ENCODE measurements around the gene DNAI4. TPM values are rescaled to one million over a fixed set of nuclear protein-coding genes. Genes with fewer than 3 reads are reported as not detected.

The DNAI4 gene
- total RNA-seq, 1 experiment from 2014 or later: 2.1 TPM

DNA sequence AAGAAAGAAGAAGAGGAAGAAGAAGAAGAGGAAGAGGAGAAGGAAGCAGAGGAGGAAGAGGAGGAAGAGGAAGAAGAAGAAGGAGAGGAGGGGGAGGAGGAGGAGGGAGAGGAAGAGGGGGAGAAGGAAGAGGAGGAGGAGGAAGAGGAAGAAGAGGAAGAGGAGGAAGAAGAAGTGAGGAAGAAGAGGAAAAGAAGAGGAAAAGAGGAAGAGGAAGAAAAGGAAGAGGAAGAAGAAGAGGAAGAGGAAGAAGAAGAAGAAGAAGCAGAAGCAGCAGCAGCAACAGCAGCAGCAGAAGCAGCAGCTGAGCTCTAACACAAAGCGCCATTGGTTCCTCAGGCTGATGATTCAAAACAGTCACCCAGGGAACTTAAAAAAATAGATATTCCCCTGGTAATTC lies 34.0 kb downstream of the DNAI4 start (continued):
- TF ChIP-seq TP53 (CRISPR knock-in tag; IDR thresholded peaks at IDR 0.05): no peak
- TF ChIP-seq, protein P1, sequence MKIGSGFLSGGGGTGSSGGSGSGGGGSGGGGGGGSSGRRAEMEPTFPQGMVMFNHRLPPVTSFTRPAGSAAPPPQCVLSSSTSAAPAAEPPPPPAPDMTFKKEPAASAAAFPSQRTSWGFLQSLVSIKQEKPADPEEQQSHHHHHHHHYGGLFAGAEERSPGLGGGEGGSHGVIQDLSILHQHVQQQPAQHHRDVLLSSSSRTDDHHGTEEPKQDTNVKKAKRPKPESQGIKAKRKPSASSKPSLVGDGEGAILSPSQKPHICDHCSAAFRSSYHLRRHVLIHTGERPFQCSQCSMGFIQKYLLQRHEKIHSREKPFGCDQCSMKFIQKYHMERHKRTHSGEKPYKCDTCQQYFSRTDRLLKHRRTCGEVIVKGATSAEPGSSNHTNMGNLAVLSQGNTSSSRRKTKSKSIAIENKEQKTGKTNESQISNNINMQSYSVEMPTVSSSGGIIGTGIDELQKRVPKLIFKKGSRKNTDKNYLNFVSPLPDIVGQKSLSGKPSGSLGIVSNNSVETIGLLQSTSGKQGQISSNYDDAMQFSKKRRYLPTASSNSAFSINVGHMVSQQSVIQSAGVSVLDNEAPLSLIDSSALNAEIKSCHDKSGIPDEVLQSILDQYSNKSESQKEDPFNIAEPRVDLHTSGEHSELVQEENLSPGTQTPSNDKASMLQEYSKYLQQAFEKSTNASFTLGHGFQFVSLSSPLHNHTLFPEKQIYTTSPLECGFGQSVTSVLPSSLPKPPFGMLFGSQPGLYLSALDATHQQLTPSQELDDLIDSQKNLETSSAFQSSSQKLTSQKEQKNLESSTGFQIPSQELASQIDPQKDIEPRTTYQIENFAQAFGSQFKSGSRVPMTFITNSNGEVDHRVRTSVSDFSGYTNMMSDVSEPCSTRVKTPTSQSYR (CRISPR knock-in tag; IDR thresholded peaks at IDR 0.05): no peak
- TF ChIP-seq, protein P2, sequence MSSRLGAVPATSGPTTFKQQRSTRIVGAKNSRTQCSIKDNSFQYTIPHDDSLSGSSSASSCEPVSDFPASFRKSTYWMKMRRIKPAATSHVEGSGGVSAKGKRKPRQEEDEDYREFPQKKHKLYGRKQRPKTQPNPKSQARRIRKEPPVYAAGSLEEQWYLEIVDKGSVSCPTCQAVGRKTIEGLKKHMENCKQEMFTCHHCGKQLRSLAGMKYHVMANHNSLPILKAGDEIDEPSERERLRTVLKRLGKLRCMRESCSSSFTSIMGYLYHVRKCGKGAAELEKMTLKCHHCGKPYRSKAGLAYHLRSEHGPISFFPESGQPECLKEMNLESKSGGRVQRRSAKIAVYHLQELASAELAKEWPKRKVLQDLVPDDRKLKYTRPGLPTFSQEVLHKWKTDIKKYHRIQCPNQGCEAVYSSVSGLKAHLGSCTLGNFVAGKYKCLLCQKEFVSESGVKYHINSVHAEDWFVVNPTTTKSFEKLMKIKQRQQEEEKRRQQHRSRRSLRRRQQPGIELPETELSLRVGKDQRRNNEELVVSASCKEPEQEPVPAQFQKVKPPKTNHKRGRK (CRISPR knock-in tag; IDR thresholded peaks at IDR 0.05; ENCODE audit: borderline replicate concordance): no peak

DNA sequence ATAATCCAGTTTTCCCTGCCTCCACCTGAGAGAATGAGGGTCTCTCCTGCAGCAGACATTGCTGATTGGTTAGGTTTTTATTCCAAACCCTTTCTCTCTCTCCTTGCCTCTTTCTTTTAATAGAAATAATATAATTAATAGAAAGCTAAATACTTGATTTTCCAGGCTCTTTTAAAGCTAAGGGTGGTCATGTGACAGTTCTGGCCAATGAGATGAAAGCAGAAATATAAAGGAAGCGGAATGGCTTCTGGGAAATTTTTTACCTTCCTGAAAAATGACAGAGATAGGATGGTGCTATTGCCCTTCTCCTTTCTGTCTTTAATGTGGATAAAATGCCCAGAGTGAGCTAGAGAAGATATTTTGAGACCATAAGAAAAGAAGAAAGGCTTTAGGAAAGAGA lies 35.6 kb downstream of the DNAI4 start:
- ChIA-PET CTCF (no interaction called here), POLR2A (no interaction called here)
- no peak for ATAC-seq
- H3K27me3 Mint-ChIP-seq (ENCODE audit: low read depth): no peaks in the 10 kb centered on the region
- H3K4me3 Mint-ChIP-seq: no peak overlapping the region
- H3K9me3 Mint-ChIP-seq: peaks cover 5% of the 10 kb centered on the region
- no peaks in the 10 kb centered on the region for H3K36me3 Mint-ChIP-seq
- H3K27ac Mint-ChIP-seq: no peak overlapping the region
- H3K4me1 Mint-ChIP-seq: no peaks in the 10 kb centered on the region
- DNase-seq (ENCODE audit: low spot score): no peak
- TF ChIP-seq, protein P1 (CRISPR knock-in tag; IDR thresholded peaks at IDR 0.05): no peak
- TF ChIP-seq OVOL2 (CRISPR knock-in tag; IDR thresholded peaks at IDR 0.05; ENCODE audit: borderline replicate concordance) (no peak), ATF1 (CRISPR knock-in tag; IDR thresholded peaks at IDR 0.05) (no peak), SP1 (CRISPR knock-in tag; conservative IDR thresholded peaks at IDR 0.05) (no peak), TP53 (CRISPR knock-in tag; IDR thresholded peaks at IDR 0.05) (no peak), ELF4 (CRISPR knock-in tag; IDR thresholded peaks at IDR 0.05; ENCODE audit: low read depth) (no peak), EMX1 (CRISPR knock-in tag; IDR thresholded peaks at IDR 0.05) (no peak), IRF2 (CRISPR knock-in tag; IDR thresholded peaks at IDR 0.05; ENCODE audit: borderline replicate concordance, low read depth) (no peak)
- TF ChIP-seq, protein P3, sequence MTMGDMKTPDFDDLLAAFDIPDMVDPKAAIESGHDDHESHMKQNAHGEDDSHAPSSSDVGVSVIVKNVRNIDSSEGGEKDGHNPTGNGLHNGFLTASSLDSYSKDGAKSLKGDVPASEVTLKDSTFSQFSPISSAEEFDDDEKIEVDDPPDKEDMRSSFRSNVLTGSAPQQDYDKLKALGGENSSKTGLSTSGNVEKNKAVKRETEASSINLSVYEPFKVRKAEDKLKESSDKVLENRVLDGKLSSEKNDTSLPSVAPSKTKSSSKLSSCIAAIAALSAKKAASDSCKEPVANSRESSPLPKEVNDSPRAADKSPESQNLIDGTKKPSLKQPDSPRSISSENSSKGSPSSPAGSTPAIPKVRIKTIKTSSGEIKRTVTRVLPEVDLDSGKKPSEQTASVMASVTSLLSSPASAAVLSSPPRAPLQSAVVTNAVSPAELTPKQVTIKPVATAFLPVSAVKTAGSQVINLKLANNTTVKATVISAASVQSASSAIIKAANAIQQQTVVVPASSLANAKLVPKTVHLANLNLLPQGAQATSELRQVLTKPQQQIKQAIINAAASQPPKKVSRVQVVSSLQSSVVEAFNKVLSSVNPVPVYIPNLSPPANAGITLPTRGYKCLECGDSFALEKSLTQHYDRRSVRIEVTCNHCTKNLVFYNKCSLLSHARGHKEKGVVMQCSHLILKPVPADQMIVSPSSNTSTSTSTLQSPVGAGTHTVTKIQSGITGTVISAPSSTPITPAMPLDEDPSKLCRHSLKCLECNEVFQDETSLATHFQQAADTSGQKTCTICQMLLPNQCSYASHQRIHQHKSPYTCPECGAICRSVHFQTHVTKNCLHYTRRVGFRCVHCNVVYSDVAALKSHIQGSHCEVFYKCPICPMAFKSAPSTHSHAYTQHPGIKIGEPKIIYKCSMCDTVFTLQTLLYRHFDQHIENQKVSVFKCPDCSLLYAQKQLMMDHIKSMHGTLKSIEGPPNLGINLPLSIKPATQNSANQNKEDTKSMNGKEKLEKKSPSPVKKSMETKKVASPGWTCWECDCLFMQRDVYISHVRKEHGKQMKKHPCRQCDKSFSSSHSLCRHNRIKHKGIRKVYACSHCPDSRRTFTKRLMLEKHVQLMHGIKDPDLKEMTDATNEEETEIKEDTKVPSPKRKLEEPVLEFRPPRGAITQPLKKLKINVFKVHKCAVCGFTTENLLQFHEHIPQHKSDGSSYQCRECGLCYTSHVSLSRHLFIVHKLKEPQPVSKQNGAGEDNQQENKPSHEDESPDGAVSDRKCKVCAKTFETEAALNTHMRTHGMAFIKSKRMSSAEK (CRISPR knock-in tag; IDR thresholded peaks at IDR 0.05; ENCODE audit: borderline replicate concordance): no peak
- TF ChIP-seq, protein P4, sequence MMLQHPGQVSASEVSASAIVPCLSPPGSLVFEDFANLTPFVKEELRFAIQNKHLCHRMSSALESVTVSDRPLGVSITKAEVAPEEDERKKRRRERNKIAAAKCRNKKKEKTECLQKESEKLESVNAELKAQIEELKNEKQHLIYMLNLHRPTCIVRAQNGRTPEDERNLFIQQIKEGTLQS (CRISPR knock-in tag; conservative IDR thresholded peaks at IDR 0.05): no peak
- TF ChIP-seq, protein P5, sequence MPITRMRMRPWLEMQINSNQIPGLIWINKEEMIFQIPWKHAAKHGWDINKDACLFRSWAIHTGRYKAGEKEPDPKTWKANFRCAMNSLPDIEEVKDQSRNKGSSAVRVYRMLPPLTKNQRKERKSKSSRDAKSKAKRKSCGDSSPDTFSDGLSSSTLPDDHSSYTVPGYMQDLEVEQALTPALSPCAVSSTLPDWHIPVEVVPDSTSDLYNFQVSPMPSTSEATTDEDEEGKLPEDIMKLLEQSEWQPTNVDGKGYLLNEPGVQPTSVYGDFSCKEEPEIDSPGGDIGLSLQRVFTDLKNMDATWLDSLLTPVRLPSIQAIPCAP (CRISPR knock-in tag; IDR thresholded peaks at IDR 0.05): no peak
- TF ChIP-seq, protein P6, sequence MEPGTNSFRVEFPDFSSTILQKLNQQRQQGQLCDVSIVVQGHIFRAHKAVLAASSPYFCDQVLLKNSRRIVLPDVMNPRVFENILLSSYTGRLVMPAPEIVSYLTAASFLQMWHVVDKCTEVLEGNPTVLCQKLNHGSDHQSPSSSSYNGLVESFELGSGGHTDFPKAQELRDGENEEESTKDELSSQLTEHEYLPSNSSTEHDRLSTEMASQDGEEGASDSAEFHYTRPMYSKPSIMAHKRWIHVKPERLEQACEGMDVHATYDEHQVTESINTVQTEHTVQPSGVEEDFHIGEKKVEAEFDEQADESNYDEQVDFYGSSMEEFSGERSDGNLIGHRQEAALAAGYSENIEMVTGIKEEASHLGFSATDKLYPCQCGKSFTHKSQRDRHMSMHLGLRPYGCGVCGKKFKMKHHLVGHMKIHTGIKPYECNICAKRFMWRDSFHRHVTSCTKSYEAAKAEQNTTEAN (CRISPR knock-in tag; IDR thresholded peaks at IDR 0.05): no peak
- TF ChIP-seq, protein P7, sequence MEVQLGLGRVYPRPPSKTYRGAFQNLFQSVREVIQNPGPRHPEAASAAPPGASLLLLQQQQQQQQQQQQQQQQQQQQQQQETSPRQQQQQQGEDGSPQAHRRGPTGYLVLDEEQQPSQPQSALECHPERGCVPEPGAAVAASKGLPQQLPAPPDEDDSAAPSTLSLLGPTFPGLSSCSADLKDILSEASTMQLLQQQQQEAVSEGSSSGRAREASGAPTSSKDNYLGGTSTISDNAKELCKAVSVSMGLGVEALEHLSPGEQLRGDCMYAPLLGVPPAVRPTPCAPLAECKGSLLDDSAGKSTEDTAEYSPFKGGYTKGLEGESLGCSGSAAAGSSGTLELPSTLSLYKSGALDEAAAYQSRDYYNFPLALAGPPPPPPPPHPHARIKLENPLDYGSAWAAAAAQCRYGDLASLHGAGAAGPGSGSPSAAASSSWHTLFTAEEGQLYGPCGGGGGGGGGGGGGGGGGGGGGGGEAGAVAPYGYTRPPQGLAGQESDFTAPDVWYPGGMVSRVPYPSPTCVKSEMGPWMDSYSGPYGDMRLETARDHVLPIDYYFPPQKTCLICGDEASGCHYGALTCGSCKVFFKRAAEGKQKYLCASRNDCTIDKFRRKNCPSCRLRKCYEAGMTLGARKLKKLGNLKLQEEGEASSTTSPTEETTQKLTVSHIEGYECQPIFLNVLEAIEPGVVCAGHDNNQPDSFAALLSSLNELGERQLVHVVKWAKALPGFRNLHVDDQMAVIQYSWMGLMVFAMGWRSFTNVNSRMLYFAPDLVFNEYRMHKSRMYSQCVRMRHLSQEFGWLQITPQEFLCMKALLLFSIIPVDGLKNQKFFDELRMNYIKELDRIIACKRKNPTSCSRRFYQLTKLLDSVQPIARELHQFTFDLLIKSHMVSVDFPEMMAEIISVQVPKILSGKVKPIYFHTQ (CRISPR knock-in tag; IDR thresholded peaks at IDR 0.05): no peak
- TF ChIP-seq, protein P8, sequence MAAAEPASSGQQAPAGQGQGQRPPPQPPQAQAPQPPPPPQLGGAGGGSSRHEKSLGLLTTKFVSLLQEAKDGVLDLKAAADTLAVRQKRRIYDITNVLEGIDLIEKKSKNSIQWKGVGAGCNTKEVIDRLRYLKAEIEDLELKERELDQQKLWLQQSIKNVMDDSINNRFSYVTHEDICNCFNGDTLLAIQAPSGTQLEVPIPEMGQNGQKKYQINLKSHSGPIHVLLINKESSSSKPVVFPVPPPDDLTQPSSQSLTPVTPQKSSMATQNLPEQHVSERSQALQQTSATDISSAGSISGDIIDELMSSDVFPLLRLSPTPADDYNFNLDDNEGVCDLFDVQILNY (CRISPR knock-in tag; IDR thresholded peaks at IDR 0.05): no peak
